Measurements from ENCODE around the gene TRIM44.

Gene TRIM44

DNA sequence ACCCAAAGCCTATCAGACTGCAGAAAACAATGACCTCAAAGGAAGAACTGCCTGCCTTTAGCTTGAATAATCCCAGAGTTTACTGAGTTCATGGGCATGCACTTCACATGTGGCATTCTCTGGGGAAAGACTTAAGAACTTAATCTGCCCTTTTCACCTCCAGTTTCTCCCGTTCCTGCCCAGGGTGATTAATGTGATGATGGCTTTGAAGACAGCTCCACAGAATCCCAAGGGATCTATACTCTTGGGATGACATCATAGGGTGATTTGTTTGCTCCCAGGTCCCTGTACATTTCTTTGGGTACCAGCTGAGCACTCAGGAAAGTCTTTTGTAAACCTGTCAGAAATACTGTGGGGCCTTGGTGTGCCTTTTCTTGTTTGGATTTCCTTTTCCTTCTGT, 30.3 kb upstream of the TRIM44 start:
- TF ChIP-seq, protein P1, sequence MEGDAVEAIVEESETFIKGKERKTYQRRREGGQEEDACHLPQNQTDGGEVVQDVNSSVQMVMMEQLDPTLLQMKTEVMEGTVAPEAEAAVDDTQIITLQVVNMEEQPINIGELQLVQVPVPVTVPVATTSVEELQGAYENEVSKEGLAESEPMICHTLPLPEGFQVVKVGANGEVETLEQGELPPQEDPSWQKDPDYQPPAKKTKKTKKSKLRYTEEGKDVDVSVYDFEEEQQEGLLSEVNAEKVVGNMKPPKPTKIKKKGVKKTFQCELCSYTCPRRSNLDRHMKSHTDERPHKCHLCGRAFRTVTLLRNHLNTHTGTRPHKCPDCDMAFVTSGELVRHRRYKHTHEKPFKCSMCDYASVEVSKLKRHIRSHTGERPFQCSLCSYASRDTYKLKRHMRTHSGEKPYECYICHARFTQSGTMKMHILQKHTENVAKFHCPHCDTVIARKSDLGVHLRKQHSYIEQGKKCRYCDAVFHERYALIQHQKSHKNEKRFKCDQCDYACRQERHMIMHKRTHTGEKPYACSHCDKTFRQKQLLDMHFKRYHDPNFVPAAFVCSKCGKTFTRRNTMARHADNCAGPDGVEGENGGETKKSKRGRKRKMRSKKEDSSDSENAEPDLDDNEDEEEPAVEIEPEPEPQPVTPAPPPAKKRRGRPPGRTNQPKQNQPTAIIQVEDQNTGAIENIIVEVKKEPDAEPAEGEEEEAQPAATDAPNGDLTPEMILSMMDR (IDR thresholded peaks at IDR 0.05; ENCODE audit: low read depth, low read length, missing control alignments), result no peak
- H3K4me3 ChIP-seq (ENCODE audit: low read depth, low read length), result no peak overlapping the region
- DNase-seq (ENCODE audit: low read depth), result no peak

- H3K4me3 ChIP-seq (ENCODE audit: low read depth, low read length), result no peak overlapping the region
- TF ChIP-seq, protein P1 (IDR thresholded peaks at IDR 0.05; ENCODE audit: low read depth, low read length, missing control alignments), result no peak
- DNase-seq (ENCODE audit: low read depth), result no peak
Measured at GRCh38 chr11:35633827-35634423, 28.6 kb upstream of the TRIM44 start.

- TF ChIP-seq, protein P1 (IDR thresholded peaks at IDR 0.05; ENCODE audit: low read depth, low read length, missing control alignments), result no peak
- no peak for DNase-seq (ENCODE audit: low read depth)
- H3K4me3 ChIP-seq (ENCODE audit: low read depth, low read length), result no peak overlapping the region
Measured at GRCh38 chr11:35635933-35636332, 26.6 kb upstream of the TRIM44 start.

- no peak overlapping the region for H3K4me3 ChIP-seq (ENCODE audit: low read depth, low read length)
- TF ChIP-seq, protein P1 (IDR thresholded peaks at IDR 0.05; ENCODE audit: low read depth, low read length, missing control alignments), result no peak
- no peak for DNase-seq (ENCODE audit: low read depth)
Measured at GRCh38 chr11:35639591-35640179, 22.9 kb upstream of the TRIM44 start.

GRCh38 chr11:35641171-35641897, 21.2 kb upstream of the TRIM44 start:
- DNase-seq (ENCODE audit: low read depth), result no peak
- TF ChIP-seq, protein P1 (IDR thresholded peaks at IDR 0.05; ENCODE audit: low read depth, low read length, missing control alignments), result no peak
- H3K4me3 ChIP-seq (ENCODE audit: low read depth, low read length), result no peak overlapping the region

- no peak overlapping the region for H3K4me3 ChIP-seq (ENCODE audit: low read depth, low read length)
- DNase-seq (ENCODE audit: low read depth), result no peak
- TF ChIP-seq, protein P1 (IDR thresholded peaks at IDR 0.05; ENCODE audit: low read depth, low read length, missing control alignments), result no peak
Measured at GRCh38 chr11:35641964-35642363, 20.6 kb upstream of the TRIM44 start.

Data from GM12864 (cell line).